Mesendoderm (in vitro differentiated cells): ENCODE data around the gene GALE.
"Not testable (repeated sequence)": the region's sequence is repeated elsewhere in the genome, so short reads cannot be mapped to it uniquely, and the experiment has no call there.

Experiments
- DNase-seq: peaks from one replicate; pipeline ENCODE4 v3.0.0; 2013
- H2AK5ac ChIP-seq: 2 replicates; pipeline ENCODE4 v1.6.1; 2013; ENCODE audit warnings: low read length, inconsistent platforms
- H2BK120ac ChIP-seq: 2 replicates; pipeline ENCODE4 v1.6.1; 2013; ENCODE audit warnings: low read depth, mild to moderate bottlenecking, low read length, moderate library complexity, mixed read lengths
- H2BK15ac ChIP-seq: replicated peaks from 2 replicates; pipeline ENCODE4 v1.6.1; 2013; ENCODE audit warnings: low read depth, mild to moderate bottlenecking, moderate library complexity
- H2BK5ac ChIP-seq: 2 replicates; pipeline ENCODE4 v1.6.1; 2013; ENCODE audit warnings: low read length, inconsistent platforms
- H3K18ac ChIP-seq: 2 replicates; pipeline ENCODE4 v1.6.1; 2013; ENCODE audit warnings: mild to moderate bottlenecking, low read length, mixed read lengths
- H3K23ac ChIP-seq: one replicate; pipeline ENCODE4 v1.6.1; 2013; ENCODE audit warnings: low read length
- H3K27ac ChIP-seq: 2 replicates; pipeline ENCODE4 v1.5.1; 2013; ENCODE audit warnings: low read depth, mild to moderate bottlenecking, inconsistent platforms, low read length, moderate library complexity
- H3K27me3 ChIP-seq: 2 replicates; pipeline ENCODE4 v1.6.1; 2013; ENCODE audit warnings: low read length, control low read depth, mild to moderate bottlenecking, inconsistent platforms; ENCODE audit not compliant: insufficient read depth, poor library complexity
- H3K36me3 ChIP-seq: 2 replicates; pipeline ENCODE4 v1.6.1; 2013; ENCODE audit warnings: low read length, inconsistent platforms; ENCODE audit not compliant: control insufficient read depth, insufficient read depth
- H3K4ac ChIP-seq: one replicate; pipeline ENCODE4 v1.6.1; 2013; ENCODE audit warnings: low read depth, mild to moderate bottlenecking, low read length, moderate library complexity
- H3K4me1 ChIP-seq: 2 replicates; pipeline ENCODE4 v1.6.1; 2013; ENCODE audit warnings: low read depth, low read length, inconsistent platforms; ENCODE audit not compliant: control insufficient read depth
- H3K4me2 ChIP-seq: 2 replicates; pipeline ENCODE4 v1.6.1; 2013; ENCODE audit warnings: low read length
- H3K4me3 ChIP-seq: 2 replicates; pipeline ENCODE4 v1.5.1; 2013; ENCODE audit warnings: mild to moderate bottlenecking, low read length
- H3K56ac ChIP-seq: one replicate; pipeline ENCODE4 v1.6.1; 2013; ENCODE audit warnings: low read length
- H3K79me1 ChIP-seq: 2 replicates; pipeline ENCODE4 v1.6.1; 2013; ENCODE audit warnings: low read length, inconsistent platforms
- H3K79me2 ChIP-seq: 2 replicates; pipeline ENCODE4 v1.6.1; 2013; ENCODE audit warnings: mild to moderate bottlenecking, low read length; ENCODE audit not compliant: control insufficient read depth, insufficient read depth
- H3K9ac ChIP-seq: 2 replicates; pipeline ENCODE4 v1.6.1; 2013; ENCODE audit warnings: low read length, inconsistent platforms
- H4K5ac ChIP-seq: one replicate; pipeline ENCODE4 v1.6.1; 2013; ENCODE audit warnings: low read length
- H4K8ac ChIP-seq: one replicate; pipeline ENCODE4 v1.6.1; 2013; ENCODE audit warnings: low read depth, mild to moderate bottlenecking, control low read depth, low read length, moderate library complexity
- WGBS: extraction: QIAGEN DNeasy Blood & Tissue Kit; methylation state at CpG from one replicate; pipeline ENCODE4 v1.1.7; 2013; ENCODE audit warnings: low lambda C conversion rate, missing lambda C conversion rate; ENCODE audit not compliant: insufficient coverage; ENCODE audit errors: extremely low coverage; 5-methylcytosine and 5-hydroxymethylcytosine counted together

The GALE gene

GRCh38 chr1:23796466-23797271 lies 3.9 kb downstream of the GALE start:
- Histone ChIP-seq H3K79me2 (peaks cover 14% of the 10 kb centered on the region), H3K4me1 (peaks cover 1% of the 10 kb centered on the region), H3K4me3 (no peak overlapping the region), H2BK15ac (no peak overlapping the region), H4K5ac (no peak overlapping the region), H3K23ac (no peak overlapping the region), H3K9ac (no peak overlapping the region), H3K36me3 (peaks cover 5% of the 10 kb centered on the region), H3K18ac (no peak overlapping the region), H3K56ac (no peak overlapping the region), H3K27ac (no peak overlapping the region), H2BK120ac (no peak overlapping the region), H3K27me3 (no peaks in the 10 kb centered on the region), H3K4me2 (no peak overlapping the region), H2BK5ac (no peak overlapping the region), H2AK5ac (no peak overlapping the region), H3K4ac (no peak overlapping the region), H4K8ac (no peak overlapping the region), H3K79me1 (peaks cover 3% of the 10 kb centered on the region)
- WGBS, result no CpG with 5 or more reads among the region's 17 CpGs
- no peak for DNase-seq

DNA sequence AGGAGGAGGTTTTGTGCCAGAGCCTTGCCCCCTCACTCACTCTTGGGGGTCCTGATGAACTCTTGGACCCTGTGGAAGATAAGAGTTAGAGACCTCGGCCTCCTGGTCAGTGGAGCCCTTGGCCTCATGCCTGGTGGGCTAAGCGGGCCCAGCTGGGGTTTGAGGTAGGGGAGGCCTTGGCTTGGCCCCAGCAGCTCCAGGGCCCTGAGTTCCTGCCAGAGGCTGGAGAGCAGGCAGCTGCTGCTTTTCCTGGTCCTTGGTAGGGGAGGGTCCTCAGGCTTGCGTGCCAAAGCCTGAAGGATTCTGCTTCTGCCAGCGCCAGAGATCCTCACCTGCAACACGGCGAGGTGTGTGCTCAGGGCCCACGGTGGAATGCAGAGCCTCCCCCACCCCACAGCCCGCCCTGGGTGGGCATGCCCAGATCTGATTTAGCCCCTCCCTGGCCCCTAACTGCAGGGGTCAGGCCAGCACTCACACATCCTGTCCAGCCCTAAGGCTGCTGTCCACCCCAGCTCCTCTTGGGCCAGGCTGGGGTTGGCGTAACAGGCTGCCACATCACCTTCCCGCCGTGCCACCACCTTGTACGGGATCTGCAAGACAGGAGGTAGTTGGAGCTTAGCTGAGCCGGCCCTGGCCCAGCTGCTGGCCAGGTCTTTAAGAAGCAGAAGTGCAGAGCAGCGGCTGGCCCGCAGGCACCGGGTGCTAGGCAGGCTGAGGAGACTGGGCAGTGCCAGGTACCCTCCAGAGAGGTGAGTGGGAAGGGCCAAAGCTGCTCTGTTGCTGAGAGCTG lies 4.7 kb downstream of the GALE start:
- Histone ChIP-seq H4K8ac (no peak overlapping the region), H3K27ac (no peak overlapping the region)
- no CpG with 5 or more reads among the region's 16 CpGs for WGBS

DNA sequence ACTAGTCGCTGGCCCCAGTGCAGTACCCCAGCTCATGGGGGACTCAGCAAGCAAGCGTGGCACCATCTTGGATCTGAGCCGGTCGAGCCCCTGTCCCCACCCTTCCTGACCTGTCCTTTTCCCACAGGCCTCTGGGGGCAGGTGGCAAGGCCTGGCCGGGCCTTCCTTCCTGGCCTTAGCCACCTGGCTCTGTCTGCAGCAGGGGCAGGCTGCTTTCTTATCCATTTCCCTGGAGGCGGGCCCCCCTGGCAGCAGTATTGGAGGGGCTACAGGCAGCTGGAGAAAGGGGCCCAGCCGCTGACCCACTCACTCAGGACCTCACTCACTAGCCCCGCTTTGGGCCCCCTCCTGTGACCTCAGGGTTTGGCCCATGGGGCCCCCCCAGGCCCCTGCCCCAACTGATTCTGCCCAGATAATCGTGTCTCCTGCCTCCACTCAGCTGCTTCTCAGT lies 5.8 kb downstream of the GALE start:
- H3K23ac ChIP-seq, H3K4me2 ChIP-seq, H3K4ac ChIP-seq, H3K4me1 ChIP-seq, H3K36me3 ChIP-seq, H3K27ac ChIP-seq, DNase-seq, H2AK5ac ChIP-seq, H3K27me3 ChIP-seq, H4K5ac ChIP-seq, H3K9ac ChIP-seq, H4K8ac ChIP-seq, H2BK120ac ChIP-seq, H3K18ac ChIP-seq, H3K4me3 ChIP-seq, H3K56ac ChIP-seq, H3K79me1 ChIP-seq, H2BK5ac ChIP-seq, H2BK15ac ChIP-seq: not testable (repeated sequence)
- peaks cover 18% of the 10 kb centered on the region for H3K79me2 ChIP-seq
- no CpG with 5 or more reads among the region's 9 CpGs for whole genome bisulfite sequencing

More for the DNA sequence above, 4.7 kb downstream of the GALE start:
- no peak overlapping the region for H2BK15ac ChIP-seq
- no peak overlapping the region for H3K23ac ChIP-seq
- no peak overlapping the region for H3K4me3 ChIP-seq
- peaks cover 18% of the 10 kb centered on the region for H3K79me2 ChIP-seq
- no peak overlapping the region for H2BK5ac ChIP-seq
- H2AK5ac ChIP-seq, result no peak overlapping the region
- no peak overlapping the region for H3K4ac ChIP-seq
- peaks cover 3% of the 10 kb centered on the region for H3K79me1 ChIP-seq
- H3K9ac ChIP-seq, result no peak overlapping the region
- no peak overlapping the region for H3K56ac ChIP-seq
- H3K36me3 ChIP-seq, result peaks cover 5% of the 10 kb centered on the region
- no peak for DNase-seq
- no peaks in the 10 kb centered on the region for H3K27me3 ChIP-seq
- H4K5ac ChIP-seq, result no peak overlapping the region
- H3K4me1 ChIP-seq, result peaks cover 1% of the 10 kb centered on the region
- no peak overlapping the region for H2BK120ac ChIP-seq
- H3K18ac ChIP-seq, result no peak overlapping the region
- H3K4me2 ChIP-seq, result no peak overlapping the region

DNA sequence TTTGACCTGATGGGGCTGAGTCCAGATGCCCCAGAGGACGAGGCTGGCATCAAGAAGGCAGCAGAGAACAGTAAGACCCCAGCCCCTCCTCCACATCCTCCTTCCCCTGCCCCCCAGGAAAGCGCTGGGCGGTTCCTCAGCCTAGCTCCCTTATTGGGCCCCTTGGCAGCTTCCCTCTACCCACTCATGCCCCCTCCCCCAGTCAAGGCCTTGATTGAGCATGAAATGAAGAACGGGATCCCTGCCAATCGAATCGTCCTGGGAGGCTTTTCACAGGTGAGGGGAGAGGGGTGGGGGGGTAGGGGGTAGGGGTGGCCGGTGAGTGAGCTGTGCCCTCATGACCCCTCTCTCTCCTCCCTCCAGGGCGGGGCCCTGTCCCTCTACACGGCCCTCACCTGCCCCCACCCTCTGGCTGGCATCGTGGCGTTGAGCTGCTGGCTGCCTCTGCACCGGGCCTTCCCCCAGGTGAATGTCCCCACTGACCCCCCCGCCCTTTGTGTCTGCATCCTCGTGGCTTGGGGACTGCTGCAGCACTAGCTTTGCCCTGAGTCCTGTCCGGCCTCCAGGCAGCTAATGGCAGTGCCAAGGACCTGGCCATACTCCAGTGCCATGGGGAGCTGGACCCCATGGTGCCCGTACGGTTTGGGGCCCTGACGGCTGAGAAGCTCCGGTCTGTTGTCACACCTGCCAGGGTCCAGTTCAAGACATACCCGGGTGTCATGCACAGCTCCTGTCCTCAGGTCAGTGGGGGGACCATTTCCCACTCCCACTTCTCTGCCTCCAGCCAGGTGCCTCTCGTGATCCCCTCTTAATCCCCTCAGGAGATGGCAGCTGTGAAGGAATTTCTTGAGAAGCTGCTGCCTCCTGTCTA lies 6.5 kb downstream of the GALE start:
- no CpG with 5 or more reads among the region's 21 CpGs for WGBS
- no peak for DNase-seq
- Histone ChIP-seq H3K23ac (no peak overlapping the region), H4K8ac (no peak overlapping the region), H3K9ac (no peak overlapping the region), H3K56ac (no peak overlapping the region), H2BK5ac (no peak overlapping the region), H2AK5ac (no peak overlapping the region), H3K4me1 (peaks cover 6% of the 10 kb centered on the region), H3K79me1 (peaks cover 3% of the 10 kb centered on the region), H3K4me3 (no peak overlapping the region), H3K36me3 (peaks cover 5% of the 10 kb centered on the region), H2BK15ac (no peak overlapping the region), H3K27ac (no peak overlapping the region), H3K79me2 (peaks cover 18% of the 10 kb centered on the region), H3K4ac (no peak overlapping the region), H3K27me3 (no peaks in the 10 kb centered on the region), H2BK120ac (no peak overlapping the region), H3K4me2 (no peak overlapping the region), H3K18ac (no peak overlapping the region), H4K5ac (no peak overlapping the region)

- Histone ChIP-seq H3K4me2 (no peak overlapping the region), H4K8ac (no peak overlapping the region), H2BK15ac (no peak overlapping the region), H2AK5ac (no peak overlapping the region), H3K36me3 (peaks cover 5% of the 10 kb centered on the region), H3K79me1 (peaks cover 3% of the 10 kb centered on the region), H3K18ac (no peak overlapping the region), H3K27me3 (no peaks in the 10 kb centered on the region), H3K79me2 (peaks cover 18% of the 10 kb centered on the region), H3K9ac (peak overlapping the region; percentile 78), H3K4me1 (peaks cover 4% of the 10 kb centered on the region), H2BK5ac (no peak overlapping the region), H3K56ac (peak overlapping the region; percentile 42), H3K27ac (no peak overlapping the region), H4K5ac (no peak overlapping the region), H3K4ac (no peak overlapping the region), H2BK120ac (no peak overlapping the region), H3K23ac (no peak overlapping the region), H3K4me3 (no peak overlapping the region)
- no CpG with 5 or more reads among the region's 16 CpGs for WGBS
- DNase-seq, result peak; percentile 43
Measured at GRCh38 chr1:23793018-23793781, 7.4 kb downstream of the GALE start.
